ENCODE results near the gene NSRP1. TPM values are rescaled to one million over a fixed set of nuclear protein-coding genes. Genes with fewer than 3 reads are reported as not detected.
"Not testable (repeated sequence)": the region's sequence is repeated elsewhere in the genome, so short reads cannot be mapped to it uniquely, and the experiment has no call there.

The NSRP1 gene, protein sequence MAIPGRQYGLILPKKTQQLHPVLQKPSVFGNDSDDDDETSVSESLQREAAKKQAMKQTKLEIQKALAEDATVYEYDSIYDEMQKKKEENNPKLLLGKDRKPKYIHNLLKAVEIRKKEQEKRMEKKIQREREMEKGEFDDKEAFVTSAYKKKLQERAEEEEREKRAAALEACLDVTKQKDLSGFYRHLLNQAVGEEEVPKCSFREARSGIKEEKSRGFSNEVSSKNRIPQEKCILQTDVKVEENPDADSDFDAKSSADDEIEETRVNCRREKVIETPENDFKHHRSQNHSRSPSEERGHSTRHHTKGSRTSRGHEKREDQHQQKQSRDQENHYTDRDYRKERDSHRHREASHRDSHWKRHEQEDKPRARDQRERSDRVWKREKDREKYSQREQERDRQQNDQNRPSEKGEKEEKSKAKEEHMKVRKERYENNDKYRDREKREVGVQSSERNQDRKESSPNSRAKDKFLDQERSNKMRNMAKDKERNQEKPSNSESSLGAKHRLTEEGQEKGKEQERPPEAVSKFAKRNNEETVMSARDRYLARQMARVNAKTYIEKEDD
- total RNA-seq = 7.2 TPM

DNA sequence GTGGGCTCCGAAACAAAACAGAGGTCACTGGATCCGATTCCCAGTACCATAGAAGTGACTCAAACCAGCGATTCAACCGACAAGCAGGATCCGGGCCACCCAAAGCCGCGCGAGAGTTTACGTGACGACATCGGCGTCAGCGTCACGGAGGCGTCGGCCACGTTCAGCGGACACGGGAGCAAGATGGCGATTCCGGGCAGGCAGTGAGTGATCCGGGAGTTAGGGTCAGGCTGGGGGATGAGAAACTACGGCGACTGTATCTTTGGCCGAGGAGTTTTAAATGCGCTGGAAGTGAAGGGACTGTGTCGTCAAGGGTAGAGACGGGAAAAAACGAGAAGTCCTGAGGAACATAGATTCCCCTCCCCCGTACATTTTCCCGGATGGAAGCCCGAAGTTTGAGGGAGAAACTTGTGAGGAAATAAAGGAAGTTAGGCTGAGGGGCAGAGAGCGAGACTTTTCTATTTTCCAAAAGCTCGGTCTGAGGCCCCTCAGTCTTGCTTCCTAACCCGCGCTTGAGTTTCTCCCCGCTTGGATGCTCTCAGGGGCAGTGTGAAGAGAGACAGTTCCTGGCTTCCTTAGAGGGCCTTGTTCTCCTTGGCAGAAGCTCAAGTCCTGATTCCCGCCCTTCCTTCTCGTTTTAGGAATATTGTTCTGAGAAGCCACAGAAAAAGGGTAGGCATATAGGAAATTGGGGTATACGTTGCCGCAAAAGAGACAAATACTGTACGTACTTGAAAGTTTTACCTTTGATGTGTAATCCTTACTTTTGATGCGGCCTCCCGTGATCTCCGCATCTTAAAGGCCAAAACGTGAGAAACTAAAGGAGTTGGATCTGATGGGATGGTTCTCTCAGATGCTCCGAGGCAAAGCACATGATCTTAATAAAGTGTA lies at the start of gene NSRP1:
Gene NSRP1, plus strand, starts transcription at position 156 of the 891 bp plus-strand sequence. Its CDS starts 28 bp downstream, at position 184.
- peak; percentile 89 for DNase-seq

DNA sequence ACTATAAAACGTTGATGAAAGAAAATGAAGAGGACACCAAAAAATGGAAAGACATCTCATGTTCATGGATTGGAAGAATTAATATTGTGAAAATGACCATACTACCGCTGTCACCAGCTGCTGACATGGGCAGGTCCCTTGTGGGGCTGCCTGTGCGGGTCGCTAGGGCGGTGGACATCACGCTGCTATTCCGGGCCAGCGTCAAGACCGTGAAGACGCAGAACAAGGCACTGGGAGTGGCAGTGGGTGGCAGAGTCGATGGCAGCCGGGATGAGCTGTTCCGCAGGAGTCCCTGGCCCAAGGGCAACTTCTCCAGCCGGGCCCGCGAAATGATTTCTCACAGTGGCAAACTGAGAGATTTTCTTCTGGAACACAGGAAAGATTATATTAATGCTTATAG lies 48.2 kb upstream of the NSRP1 start:
- no peak for DNase-seq

DNA sequence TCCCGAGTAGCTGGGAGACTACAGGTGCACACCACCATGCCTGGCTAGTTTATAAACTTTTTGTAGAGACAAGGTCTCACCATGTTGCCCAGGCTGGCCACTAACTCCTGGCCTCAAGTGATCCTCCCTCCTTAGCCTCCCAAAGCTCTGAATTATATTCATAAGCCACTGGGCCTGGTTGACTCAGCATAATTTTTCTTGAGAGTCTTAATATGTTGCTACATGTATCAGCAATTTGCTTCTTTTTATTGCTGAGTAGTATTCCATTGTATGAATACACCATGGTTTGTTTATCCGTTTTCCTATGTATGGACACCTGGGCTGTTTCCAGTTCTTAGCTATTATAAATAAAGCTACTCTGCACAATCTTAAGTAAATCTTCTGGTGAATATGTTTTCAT lies 42.4 kb upstream of the NSRP1 start:
- DNase-seq = no peak

DNA sequence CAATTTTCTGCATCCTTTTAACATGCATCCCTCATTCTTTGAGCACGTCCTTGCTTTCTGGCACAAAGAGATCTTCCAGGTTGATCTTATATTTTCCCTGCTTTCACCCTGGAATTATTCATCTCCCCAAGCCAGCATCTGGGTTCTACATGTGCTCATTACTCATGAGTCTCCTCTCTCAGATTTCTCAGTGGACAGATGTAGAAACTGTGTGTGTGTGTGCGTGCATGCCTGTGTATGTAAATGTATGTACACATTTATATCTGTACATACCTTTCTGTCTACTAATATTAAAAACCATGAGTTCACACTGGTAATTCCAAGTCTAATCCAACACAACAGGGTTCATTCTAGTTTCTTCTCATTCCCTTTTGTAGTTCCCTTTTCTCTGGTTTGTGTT lies 41.9 kb upstream of the NSRP1 start:
- no peak for DNase-seq

DNA sequence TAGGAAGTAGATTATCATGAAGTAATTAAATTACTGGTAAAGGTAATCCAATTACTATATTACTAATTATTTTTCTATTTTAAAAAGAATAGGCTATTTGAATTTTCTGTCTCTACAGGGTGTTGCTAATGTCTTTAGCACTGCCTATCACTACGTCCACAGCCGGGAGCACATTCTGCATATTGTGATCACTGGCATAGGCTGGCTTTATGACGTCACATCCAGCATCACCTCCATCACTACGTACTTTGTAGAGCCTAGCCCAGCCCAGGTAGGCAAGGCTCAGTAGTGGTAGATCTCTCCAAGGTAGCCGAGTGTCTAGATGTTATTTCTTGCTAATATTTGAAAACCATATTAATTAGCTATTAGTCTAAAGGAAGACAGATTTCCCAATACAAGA lies 33.8 kb upstream of the NSRP1 start:
- DNase-seq = no peak

DNA sequence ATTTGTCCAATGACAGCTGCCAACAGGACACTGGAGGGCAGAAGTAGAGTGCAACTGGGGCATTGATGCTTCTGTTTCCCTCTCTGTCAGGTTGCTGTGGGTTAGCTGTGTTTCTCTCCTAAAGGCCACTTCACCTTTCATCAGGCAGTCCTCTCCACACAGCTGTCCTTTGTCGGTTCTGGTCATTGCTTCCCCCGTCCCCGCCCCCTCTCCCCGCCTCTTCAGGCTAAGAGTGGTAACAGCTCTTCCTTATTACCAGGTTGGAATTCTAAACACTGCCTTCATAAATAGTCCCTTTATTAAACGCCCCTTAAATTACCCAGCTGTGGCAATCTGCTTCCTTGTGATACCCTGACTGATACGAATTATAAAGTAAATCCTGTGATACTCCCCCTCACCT lies 31.8 kb upstream of the NSRP1 start:
- no peak for DNase-seq

DNA sequence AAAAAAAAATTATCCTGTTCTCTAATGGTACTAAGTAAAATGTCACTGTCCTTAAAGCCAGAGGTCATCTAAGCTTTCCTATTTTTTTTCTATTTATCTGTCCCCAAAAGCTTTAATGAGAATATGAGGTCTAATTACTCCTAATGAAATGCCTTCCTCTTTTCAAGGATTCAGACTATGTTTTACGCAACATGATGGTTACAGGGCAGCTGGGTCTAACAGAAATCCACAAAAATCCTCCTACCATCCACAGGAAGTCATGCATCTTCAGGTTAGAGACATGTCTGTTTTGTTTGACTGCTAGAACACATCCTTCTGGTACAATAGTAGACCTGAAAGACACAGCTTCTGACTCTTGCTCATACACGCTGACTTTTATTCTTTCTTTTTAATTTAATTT lies 29.7 kb upstream of the NSRP1 start:
- no peak for DNase-seq

DNA sequence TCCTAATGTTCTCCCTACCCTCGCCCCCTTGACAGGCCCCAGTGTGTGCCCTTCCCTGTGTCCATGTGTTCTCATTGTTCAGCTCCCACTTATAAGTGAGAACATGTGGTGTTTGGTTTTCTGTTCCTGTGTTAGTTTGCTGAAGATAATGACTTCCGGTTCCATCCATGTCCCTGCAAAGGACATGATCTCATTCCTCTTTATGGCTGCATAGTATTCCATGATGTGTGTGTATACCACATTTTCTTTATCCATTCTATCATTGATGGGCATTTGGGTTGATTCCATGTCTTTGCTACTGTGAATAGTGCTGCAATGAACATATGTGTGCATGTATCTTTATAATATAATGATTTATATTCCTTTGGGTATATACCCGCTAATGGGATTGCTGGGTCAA lies 29.2 kb upstream of the NSRP1 start:
- not testable (repeated sequence) for DNase-seq

DNA sequence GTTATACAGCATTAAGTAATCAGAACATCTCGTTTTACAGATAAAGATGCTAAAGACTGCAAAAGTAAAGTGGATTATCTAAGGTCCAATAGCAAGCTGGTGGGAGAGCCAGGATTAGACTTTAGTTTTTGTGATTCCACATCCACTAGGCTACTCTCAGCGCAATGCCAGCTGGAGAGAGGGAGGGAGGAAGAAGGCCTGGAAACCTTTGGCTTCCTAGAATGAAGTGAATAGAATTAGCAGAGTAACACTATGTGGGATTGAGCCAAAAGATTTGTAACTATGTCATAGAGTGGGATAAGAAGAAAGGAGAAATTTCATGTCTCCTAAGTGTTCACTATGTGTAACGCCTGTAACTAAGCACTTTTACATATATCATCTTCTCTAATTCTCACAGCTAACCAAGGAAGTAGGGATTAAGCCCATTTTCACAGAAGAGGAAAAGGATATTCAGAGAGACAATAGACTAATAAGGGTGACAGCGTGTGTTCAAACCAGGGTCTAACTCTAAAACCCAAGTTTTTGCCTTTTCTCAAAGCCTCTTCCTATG lies 25.4 kb upstream of the NSRP1 start:
- no peak for DNase-seq

DNA sequence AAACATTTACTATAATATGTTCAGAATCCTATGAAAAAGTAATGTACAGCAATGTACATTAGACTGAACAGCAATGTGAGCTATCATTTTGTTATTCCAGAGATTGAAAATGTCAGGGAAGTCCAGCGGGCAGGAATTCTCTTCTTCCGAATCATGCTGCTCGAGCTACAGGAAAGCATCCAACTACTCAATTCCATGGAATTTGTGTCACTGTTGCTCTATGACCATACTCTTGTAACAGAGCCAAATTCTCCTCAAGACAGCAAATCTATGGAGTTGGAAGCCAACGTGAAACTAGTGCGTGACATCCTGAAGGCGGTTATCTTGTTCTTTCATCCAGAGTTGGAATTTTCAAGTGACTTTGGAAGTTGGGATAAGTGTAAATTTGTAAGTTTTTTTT lies 24.8 kb upstream of the NSRP1 start:
- no peak for DNase-seq

DNA sequence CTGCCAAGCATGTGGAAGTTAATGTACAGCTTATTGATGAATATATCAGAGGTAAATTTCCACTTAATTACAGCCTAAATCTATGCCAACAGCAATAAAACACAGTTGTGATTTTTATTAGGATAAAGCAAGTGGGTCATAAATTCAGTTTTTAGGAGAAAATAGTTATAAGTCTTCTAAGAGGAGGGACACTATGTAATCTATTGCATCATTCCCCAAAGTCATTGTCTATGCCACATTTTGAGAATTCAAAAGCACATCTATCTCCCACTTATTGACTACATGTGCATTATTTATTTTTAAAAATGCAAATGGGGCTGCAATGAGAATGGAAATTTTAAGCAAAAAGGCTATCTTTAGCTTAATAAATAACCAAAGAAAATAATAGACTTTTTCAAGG lies 23.7 kb upstream of the NSRP1 start:
- DNase-seq = no peak

DNA sequence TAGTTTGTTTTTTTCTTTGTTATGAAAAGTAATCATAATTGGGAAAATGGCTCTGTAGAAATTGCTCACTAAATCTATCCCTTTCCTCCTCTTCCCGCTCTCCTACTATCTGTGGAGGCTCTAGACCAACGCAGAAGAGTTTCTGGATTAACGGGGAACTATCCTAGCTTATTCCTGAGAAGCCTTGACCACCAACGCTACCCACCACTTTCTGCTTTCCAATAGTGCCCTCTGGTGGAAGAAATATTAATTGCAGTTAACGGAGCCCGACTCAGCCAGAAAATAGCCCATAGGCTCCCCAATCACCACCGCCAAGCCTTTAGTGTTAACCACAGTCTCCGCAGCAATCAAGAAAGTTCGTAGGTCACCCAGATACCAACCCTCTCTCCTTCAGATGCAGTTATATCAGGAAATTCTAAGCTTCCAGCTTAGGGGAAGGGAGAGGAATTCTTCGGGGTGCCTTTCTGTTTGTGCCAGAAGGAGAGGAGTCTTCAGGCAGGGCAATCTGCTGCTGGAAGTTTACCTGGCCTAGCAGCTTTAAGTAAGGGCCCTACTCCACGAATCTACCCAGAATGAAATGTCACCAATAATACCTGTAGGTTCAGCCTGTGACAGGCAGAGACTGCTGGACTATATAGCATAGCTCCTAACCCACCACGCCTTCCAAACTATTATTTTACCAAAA lies 23.0 kb upstream of the NSRP1 start:
- DNase-seq = peak; percentile 18

DNA sequence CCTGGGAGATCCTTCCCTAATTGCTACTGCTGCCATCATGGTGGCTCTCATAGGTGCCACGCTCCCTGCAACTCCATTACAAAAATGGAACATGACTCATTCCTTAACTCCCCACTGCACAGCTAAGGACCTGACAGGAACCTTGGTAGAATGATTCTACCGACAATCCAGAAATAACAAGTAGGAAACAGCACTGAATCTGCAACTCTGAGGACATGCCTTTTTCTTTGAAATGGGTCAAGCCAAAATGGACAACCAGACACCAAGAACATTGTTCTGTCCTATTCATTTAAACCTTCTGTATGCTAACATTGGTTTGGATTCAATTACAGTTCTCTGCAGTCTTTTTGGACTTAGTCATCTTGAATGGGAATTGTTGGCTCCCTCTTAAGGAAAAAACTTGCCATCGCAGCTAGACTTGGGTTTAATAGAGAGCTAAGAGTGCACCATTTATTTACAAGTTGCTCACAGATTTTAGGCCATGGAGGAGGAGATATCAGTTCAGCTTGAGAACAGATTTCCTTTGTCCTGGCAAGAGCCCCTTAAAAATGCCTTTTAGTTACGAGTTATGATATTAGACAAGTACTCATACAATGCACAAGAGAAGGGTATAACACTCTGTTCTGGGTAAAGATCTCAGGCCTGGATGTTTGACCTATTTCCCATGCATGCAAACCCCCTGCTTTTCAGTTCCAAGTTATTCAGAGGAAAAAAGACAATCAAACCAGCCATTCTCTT lies 20.9 kb upstream of the NSRP1 start:
- DNase-seq = no peak

DNA sequence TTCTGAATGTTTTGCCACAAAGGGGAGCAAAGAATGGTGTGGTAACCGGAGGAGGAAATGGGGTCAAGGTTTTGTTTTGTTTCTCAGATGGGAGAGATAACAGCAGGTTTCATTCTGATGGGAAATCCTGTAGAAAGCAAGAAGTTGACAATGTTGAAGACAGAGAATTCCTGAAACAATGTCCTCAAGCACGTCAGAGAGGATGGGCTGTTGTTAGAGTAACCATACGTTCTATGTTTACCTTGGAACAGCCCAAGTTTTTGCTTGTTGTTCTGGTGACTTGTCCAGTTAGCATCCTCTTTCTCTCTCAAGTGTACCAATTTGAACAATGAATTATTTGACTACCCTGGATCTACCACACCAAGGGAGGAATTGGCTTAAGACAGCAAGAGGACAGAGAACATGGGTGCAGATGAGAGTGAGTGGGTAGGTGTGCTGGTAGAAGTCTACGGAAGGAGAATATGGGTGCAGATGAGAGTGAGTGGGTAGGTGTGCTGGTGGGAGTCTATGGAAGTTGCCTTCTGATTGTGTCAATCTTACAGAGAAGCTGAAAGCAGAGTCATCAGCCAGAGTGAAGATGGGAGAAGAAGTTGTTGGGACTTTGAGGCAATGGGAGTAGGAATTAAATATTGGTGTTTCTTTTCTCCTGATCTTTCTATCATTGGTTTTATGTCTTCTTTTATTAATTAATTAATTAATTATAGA lies 14.8 kb upstream of the NSRP1 start:
- DNase-seq = no peak

DNA sequence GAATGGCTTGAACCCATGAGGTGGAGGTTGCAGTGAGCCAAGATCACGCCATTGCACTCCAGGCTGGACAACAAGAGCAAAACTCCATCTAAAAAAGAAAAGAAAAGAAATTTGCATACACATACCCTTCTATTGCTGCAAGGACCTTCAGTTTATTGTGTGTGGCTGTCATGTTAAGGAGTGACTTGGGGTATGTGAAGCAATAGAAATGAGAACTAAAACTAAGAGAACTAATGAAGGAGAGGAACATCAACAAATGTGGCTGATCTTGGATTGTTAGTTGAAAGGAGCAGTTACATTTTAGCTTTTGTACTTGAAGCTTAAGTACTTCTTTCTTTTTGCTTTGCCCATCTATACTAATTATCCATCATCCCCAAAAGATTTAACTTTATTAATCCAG lies 12.7 kb upstream of the NSRP1 start:
- DNase-seq = no peak

DNA sequence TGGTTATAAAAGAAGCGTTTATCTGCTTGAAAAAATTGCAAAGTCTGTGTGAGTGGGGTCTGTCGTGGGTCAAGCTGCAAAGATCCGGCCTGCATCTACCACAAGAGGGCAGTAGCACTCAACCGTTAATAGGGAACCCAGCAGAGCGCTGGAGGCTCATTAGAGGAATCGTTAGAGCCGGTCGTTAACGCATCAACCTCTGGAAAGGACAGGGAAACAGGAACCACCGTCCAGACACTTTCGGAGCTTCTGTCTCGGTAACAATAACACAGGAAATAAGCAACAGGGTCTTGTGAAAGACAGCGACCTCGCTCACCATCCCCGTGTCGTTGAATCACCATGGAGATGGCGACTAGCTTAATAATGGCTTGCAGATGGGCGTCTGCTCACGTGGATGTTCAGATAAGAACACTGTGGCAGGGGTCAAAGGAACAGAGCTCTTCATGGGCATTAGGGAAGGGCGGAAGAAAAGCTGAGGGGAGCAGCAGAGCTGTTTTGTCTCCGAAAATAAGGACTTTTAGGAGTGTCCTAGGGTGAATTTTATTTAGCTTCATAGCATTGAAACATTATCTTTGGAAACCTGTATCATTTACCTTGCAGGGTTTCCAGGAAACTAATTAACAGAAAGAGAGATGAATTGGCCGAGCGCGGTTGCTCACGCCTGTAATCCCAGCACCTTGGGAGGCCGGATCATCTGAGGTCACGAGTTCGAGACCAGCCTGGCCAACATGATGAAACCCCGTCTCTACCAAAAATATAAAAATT lies 11.9 kb upstream of the NSRP1 start:
- DNase-seq = peak; percentile 41

DNA sequence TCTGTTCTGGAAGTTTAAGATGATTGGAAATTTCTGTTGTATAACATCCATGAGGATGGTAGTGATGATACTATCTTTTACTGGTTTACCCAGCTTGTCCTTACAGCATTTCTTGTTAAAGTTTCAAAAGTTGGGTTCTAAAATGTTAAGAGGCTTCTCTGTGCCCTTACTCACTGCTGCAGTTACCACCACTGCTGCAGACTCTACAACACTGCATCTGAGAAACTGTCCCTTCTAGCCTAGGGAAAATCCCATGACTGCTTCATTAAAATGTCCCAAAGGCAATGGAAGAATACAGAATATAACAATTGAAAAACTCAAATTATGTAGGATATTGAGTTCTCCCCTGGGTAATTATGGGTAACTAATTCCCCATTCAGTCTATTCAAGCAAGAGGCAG lies 3.8 kb upstream of the NSRP1 start:
- no peak for DNase-seq

DNA sequence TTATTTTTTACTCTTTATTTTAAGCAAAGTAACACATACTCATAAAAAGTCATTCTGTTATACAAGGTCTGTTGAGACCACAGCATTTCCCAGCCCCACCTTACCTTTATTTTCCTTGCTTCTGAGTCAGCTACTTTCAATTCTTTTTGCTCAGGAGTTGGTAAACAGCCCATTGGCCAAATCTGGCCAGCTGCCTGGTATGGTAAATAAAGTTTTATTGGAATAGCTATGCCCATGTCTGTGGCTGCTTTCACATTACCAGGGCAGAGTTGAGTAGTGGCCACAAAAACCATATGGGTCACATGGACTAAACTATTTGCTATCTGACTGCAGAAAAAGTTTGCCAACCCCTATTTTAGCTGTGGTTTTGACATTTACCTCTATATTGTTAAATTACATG lies 3.4 kb upstream of the NSRP1 start:
- DNase-seq = no peak

DNA sequence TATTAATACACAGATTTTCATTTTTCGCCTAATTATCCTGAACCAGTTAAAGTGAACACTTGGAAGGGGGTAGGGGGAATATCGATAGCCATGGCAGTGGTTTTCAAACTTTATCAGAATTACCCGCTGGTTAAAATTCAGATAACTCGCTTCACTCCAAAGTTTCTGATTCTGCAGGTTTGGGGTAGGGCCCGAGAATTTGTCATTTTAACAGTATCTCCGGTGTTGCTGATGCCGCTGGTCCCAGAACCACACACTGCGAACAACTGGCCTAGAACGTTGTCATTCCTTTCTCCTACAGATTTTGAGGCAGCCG lies 313 bp upstream of the NSRP1 start:
- DNase-seq = no peak

DNA sequence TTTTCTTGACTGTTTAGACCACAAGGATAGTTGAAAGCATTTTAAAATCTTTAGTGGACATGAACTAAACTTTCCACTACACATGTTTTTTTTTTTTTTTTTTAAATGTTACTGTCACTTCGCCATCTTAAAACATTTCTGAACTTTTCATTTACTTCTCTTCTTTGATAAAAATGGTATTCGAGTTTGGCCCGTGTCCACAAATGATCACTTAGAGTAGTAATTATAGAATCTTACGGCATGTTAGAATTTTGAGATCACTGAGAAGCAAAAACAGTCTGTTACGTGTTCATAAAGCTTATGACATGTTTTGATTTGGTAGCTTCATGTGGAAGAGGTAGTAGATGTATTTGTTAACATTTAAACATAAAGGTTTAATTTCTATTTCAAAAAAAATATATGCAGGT lies 1.1 kb downstream of the NSRP1 start:
- DNase-seq = no peak
